ENCODE results near the gene ACSL1. TPM values are rescaled to one million over a fixed set of nuclear protein-coding genes. Genes with fewer than 3 reads are reported as not detected.

The ACSL1 gene
- total RNA-seq, 1 donor from 2014 or later: 287 TPM

DNA sequence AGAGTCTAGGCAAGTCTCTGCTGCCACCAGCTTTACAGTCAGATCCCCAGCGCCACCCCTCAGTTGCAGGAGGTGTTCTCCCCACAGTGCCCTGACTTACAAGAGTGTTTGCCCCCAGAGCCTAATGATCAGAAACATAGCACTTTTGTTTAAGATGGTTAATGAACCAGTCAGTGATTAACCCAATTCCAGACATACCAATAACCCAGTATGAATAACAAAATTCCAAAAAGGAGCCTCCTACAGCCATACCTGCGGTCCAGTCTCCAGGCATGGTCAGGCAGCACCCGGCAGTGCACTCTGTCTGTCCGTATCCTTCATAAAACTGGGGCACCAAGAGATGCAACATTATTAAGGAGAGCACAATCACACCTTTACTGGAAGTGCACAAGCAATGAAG lies 61.2 kb downstream of the ACSL1 start:
- H3K27me3 ChIP-seq: no peaks in the 10 kb centered on the region
- H3K4me3 ChIP-seq: no peak overlapping the region
- H3K27ac ChIP-seq: no peak overlapping the region
- DNase-seq (no peak), ATAC-seq (no peak)
- H3K9me3 ChIP-seq: no peaks in the 10 kb centered on the region
- TF ChIP-seq, protein P1, sequence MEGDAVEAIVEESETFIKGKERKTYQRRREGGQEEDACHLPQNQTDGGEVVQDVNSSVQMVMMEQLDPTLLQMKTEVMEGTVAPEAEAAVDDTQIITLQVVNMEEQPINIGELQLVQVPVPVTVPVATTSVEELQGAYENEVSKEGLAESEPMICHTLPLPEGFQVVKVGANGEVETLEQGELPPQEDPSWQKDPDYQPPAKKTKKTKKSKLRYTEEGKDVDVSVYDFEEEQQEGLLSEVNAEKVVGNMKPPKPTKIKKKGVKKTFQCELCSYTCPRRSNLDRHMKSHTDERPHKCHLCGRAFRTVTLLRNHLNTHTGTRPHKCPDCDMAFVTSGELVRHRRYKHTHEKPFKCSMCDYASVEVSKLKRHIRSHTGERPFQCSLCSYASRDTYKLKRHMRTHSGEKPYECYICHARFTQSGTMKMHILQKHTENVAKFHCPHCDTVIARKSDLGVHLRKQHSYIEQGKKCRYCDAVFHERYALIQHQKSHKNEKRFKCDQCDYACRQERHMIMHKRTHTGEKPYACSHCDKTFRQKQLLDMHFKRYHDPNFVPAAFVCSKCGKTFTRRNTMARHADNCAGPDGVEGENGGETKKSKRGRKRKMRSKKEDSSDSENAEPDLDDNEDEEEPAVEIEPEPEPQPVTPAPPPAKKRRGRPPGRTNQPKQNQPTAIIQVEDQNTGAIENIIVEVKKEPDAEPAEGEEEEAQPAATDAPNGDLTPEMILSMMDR (IDR thresholded peaks at IDR 0.05): no peak
- intact Hi-C loops (cut with DNase I): no loop called here
- H3K36me3 ChIP-seq: peaks cover 98% of the 10 kb centered on the region
- H3K4me1 ChIP-seq: no peaks in the 10 kb centered on the region

DNA sequence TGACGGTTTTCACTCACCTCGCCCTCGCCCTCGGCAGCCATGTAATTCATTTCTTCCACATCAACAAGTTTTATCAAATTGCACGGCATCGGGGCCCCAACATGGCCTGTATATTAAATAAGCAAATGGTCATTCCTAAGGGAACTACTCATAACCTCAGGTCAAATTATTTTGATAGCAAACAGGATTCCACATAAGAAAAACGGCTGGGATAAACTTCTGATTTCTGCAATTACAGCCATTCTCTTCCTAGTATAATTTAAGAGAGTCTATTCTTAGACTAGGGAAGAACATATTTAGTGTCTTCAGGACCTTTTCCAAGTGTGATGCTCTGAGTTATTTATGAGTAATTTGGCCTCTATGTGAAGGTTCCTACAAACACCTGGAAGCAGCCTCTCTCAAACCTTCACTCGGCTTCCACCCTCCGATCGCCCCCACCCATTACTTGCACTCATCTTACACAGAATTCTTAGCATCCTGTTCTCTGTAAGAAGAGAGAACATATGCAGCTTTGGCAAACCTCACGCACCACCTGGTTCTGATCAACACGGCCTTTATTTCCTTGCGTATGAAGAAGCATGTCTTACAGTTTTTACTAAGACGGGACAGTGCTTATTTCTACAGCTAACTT lies 62.5 kb downstream of the ACSL1 start:
- ATAC-seq (no peak), DNase-seq (no peak)
- TF ChIP-seq, protein P1 (IDR thresholded peaks at IDR 0.05): no peak
- no peaks in the 10 kb centered on the region for H3K9me3 ChIP-seq
- H3K4me3 ChIP-seq: no peak overlapping the region
- peaks cover 86% of the 10 kb centered on the region for H3K36me3 ChIP-seq
- H3K4me1 ChIP-seq: no peaks in the 10 kb centered on the region
- intact Hi-C loops (cut with DNase I): no loop called here
- no peak overlapping the region for H3K27ac ChIP-seq
- no peaks in the 10 kb centered on the region for H3K27me3 ChIP-seq

GRCh38 chr4:184762100-184762499 lies 63.7 kb downstream of the ACSL1 start:
- Histone ChIP-seq H3K4me3 (no peak overlapping the region), H3K9me3 (no peaks in the 10 kb centered on the region), H3K27me3 (no peaks in the 10 kb centered on the region), H3K36me3 (peaks cover 86% of the 10 kb centered on the region), H3K4me1 (no peaks in the 10 kb centered on the region), H3K27ac (no peak overlapping the region)
- TF ChIP-seq, protein P1 (IDR thresholded peaks at IDR 0.05): no peak
- DNase-seq (no peak), ATAC-seq (peak; percentile 41)
- intact Hi-C loops (cut with DNase I): no loop called here

DNA sequence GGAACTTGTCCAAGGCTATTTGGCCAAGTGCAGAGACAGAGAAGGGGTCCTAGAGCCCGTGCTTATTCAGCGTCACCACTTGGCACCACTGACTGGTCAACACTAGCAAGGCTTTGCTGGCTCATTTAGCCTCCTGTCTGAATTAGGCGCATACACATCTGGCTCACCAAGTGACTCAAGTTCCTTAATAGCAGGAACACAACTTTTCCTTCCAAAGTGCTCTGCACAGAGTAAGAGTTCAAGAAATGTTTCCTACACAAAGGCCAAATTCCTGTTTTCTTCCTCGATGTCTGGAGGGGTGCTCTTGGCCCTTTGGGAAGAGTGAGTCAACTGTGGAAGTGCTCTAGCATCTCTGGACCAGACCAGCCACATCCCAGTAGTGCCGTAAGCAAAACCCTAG lies 65.1 kb downstream of the ACSL1 start:
- H3K9me3 ChIP-seq: no peaks in the 10 kb centered on the region
- peaks cover 86% of the 10 kb centered on the region for H3K36me3 ChIP-seq
- ATAC-seq (no peak), DNase-seq (no peak)
- no peaks in the 10 kb centered on the region for H3K27me3 ChIP-seq
- TF ChIP-seq, protein P1 (IDR thresholded peaks at IDR 0.05): no peak
- H3K27ac ChIP-seq: no peak overlapping the region
- no peaks in the 10 kb centered on the region for H3K4me1 ChIP-seq
- H3K4me3 ChIP-seq: no peak overlapping the region
- intact Hi-C loops (cut with DNase I): no loop called here

DNA sequence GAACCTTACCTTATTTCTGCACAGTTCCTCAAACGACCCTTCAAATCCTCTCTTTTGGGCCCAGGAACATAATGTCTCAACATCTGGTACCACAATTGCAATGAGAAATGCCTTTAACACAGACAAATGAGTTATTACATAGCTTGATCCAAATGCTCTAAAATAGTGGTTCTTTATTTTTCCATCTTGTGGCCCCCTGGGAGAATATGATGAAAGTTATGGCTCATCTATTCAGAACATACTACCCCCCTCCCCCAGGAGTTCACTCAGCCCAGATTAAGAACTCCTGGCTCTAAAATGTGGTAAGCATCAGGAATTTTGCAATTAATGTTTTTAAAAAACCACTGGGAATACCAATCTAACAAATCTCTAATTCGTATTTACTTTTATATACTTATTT lies 68.0 kb downstream of the ACSL1 start:
- no peak overlapping the region for H3K27ac ChIP-seq
- TF ChIP-seq, protein P1 (IDR thresholded peaks at IDR 0.05): no peak

GRCh38 chr4:184756399-184756798 lies 69.4 kb downstream of the ACSL1 start:
- H3K4me3 ChIP-seq: no peak overlapping the region
- TF ChIP-seq, protein P1 (IDR thresholded peaks at IDR 0.05): no peak
- DNase-seq (no peak), ATAC-seq (peak; percentile 28)
- no peaks in the 10 kb centered on the region for H3K4me1 ChIP-seq
- no peaks in the 10 kb centered on the region for H3K27me3 ChIP-seq
- H3K9me3 ChIP-seq: no peaks in the 10 kb centered on the region
- no peak overlapping the region for H3K27ac ChIP-seq
- intact Hi-C loops (cut with DNase I): no loop called here
- peaks cover 54% of the 10 kb centered on the region for H3K36me3 ChIP-seq

More for the DNA sequence above, 68.0 kb downstream of the ACSL1 start:
- DNase-seq (no peak), ATAC-seq (no peak)
- intact Hi-C loops (cut with DNase I): no loop called here
- no peak overlapping the region for H3K4me3 ChIP-seq
- H3K36me3 ChIP-seq: peaks cover 68% of the 10 kb centered on the region
- H3K27me3 ChIP-seq: no peaks in the 10 kb centered on the region
- no peaks in the 10 kb centered on the region for H3K9me3 ChIP-seq
- H3K4me1 ChIP-seq: no peaks in the 10 kb centered on the region
